HG03460 (cell line): ENCODE measurements around the gene GPX3.

Experiments used
- ATAC-seq: cut with Tn5 transposase; IDR thresholded peaks from one replicate; pipeline ENCODE4 v1.9.1; 2021; ENCODE audit not compliant: unreplicated experiment

Gene GPX3

GRCh38 chr5:151012862-151013261, 7.5 kb upstream of the GPX3 start:
- no peak for ATAC-seq

GRCh38 chr5:151014680-151015343, 5.6 kb upstream of the GPX3 start:
- no peak for ATAC-seq

GRCh38 chr5:151015974-151016587, 4.3 kb upstream of the GPX3 start:
- no peak for ATAC-seq

GRCh38 chr5:151016700-151017099, 3.7 kb upstream of the GPX3 start:
- ATAC-seq = no peak

- no peak for ATAC-seq
Observed at GRCh38 chr5:151017897-151018296, 2.5 kb upstream of the GPX3 start.

GRCh38 chr5:151018846-151019245, 1.5 kb upstream of the GPX3 start:
- no peak for ATAC-seq

GRCh38 chr5:151019331-151019730, 1.1 kb upstream of the GPX3 start:
- no peak for ATAC-seq

- no peak for ATAC-seq
Observed at GRCh38 chr5:151021746-151022145, 1.4 kb downstream of the GPX3 start.

- ATAC-seq = no peak
Observed at GRCh38 chr5:151022511-151023018, 2.2 kb downstream of the GPX3 start.

GRCh38 chr5:151023047-151023615, 2.7 kb downstream of the GPX3 start:
- ATAC-seq = no peak

- ATAC-seq = no peak
Observed at GRCh38 chr5:151023651-151024050, 3.3 kb downstream of the GPX3 start.

- ATAC-seq = no peak
Observed at GRCh38 chr5:151024440-151025249, 4.3 kb downstream of the GPX3 start.

- no peak for ATAC-seq
Observed at GRCh38 chr5:151025250-151025606, 4.8 kb downstream of the GPX3 start.

- ATAC-seq = no peak
Observed at GRCh38 chr5:151026088-151026487, 5.7 kb downstream of the GPX3 start.

GRCh38 chr5:151026679-151027078, 6.3 kb downstream of the GPX3 start:
- ATAC-seq = no peak

GRCh38 chr5:151027961-151028479, 7.6 kb downstream of the GPX3 start:
- ATAC-seq = no peak

GRCh38 chr5:151028717-151029116, 8.3 kb downstream of the GPX3 start:
- no peak for ATAC-seq

- ATAC-seq = no peak
Observed at GRCh38 chr5:151029179-151030055, 9.0 kb downstream of the GPX3 start.

GRCh38 chr5:151030056-151030336, 9.6 kb downstream of the GPX3 start:
- ATAC-seq = no peak

GRCh38 chr5:151030379-151030778, 10.0 kb downstream of the GPX3 start:
- no peak for ATAC-seq

- no peak for ATAC-seq
Observed at GRCh38 chr5:151031554-151031953, 11.2 kb downstream of the GPX3 start.
